ENCODE data around the gene COL18A1. TPM values are rescaled to one million over a fixed set of nuclear protein-coding genes. Genes with fewer than 3 reads are reported as not detected.
"Not testable (repeated sequence)": the region's sequence is repeated elsewhere in the genome, so short reads cannot be mapped to it uniquely, and the experiment has no call there.

Gene COL18A1
- total RNA-seq, 6 experiments from 2014 or later = 39.8 to 93.5 (median 86.8) TPM

DNA sequence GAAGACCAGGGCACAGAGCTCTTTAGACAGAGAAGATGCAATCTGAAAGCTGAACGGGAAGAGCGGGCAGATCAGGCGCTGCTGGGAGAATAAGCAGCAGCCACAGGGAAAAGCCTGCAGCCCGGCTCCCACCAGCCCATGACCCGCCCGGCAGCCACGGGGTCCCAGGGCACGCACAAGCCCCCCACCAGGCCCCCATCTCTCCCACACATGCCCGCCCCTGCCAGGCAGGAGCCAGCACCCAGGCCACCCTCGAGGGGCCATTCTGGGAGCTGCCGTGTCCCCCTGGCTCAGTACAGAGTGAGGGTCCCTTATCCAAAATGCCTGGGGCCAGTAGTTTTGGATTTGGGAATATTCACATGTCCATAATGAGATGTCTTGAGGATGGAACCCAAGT lies 120.9 kb downstream of the COL18A1 start:
- Mint-ChIP-seq H3K4me1 (ENCODE audit: low read depth) (no peaks in the 10 kb centered on the region), H3K4me3 (no peak overlapping the region), H3K36me3 (ENCODE audit: low read depth) (peaks cover 24% of the 10 kb centered on the region), H3K9me3 (peaks cover 9% of the 10 kb centered on the region), H3K27ac (no peak overlapping the region), H3K27me3 (ENCODE audit: insufficient read depth) (no peaks in the 10 kb centered on the region)
- DNase-seq = no peak
- TF ChIP-seq, protein P1, sequence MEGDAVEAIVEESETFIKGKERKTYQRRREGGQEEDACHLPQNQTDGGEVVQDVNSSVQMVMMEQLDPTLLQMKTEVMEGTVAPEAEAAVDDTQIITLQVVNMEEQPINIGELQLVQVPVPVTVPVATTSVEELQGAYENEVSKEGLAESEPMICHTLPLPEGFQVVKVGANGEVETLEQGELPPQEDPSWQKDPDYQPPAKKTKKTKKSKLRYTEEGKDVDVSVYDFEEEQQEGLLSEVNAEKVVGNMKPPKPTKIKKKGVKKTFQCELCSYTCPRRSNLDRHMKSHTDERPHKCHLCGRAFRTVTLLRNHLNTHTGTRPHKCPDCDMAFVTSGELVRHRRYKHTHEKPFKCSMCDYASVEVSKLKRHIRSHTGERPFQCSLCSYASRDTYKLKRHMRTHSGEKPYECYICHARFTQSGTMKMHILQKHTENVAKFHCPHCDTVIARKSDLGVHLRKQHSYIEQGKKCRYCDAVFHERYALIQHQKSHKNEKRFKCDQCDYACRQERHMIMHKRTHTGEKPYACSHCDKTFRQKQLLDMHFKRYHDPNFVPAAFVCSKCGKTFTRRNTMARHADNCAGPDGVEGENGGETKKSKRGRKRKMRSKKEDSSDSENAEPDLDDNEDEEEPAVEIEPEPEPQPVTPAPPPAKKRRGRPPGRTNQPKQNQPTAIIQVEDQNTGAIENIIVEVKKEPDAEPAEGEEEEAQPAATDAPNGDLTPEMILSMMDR (IDR thresholded peaks at IDR 0.05) = no peak

DNA sequence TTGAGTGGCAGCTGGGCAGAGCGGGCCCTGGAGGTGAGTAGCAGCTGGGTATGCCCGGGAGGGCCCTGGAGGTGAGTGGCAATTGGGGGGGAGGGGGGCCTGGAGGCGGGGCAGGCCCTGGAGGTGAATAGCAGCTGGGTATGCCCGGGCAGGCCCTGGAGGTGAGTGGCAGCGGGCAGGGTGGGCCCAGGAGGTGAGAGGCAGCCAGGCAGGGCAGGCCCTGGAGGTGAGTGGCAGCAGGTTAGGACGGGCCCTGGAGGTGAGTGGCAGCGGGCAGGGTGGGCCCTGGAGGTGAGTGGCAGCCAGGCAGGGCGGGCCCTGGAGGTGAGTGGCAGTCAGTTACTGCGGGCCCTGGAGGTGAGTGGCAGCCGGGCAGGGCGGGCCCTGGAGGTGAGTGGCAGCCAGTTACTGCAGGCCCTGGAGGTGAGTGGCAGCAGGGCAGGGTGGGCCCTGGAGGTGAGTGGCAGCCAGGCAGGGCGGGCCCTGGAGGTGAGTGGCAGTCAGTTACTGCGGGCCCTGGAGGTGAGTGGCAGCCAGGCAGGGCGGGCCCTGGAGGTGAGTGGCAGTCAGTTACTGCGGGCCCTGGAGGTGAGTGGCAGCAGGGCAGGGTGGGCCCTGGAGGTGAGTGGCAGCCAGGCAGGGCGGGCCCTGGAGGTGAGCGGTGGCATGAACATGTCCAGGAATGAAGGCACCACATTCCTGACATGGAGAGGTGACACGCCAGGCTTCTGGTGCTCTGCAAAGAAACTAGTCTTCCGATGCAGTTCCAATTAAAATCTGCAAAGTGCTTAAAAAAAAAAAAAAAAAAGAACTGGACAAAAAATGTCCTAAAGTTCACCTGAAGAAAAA lies 122.4 kb downstream of the COL18A1 start:
- not testable (repeated sequence) for H3K4me1 Mint-ChIP-seq (ENCODE audit: low read depth); H3K27me3 Mint-ChIP-seq (ENCODE audit: insufficient read depth); DNase-seq; H3K9me3 Mint-ChIP-seq; H3K4me3 Mint-ChIP-seq; H3K36me3 Mint-ChIP-seq (ENCODE audit: low read depth); H3K27ac Mint-ChIP-seq

DNA sequence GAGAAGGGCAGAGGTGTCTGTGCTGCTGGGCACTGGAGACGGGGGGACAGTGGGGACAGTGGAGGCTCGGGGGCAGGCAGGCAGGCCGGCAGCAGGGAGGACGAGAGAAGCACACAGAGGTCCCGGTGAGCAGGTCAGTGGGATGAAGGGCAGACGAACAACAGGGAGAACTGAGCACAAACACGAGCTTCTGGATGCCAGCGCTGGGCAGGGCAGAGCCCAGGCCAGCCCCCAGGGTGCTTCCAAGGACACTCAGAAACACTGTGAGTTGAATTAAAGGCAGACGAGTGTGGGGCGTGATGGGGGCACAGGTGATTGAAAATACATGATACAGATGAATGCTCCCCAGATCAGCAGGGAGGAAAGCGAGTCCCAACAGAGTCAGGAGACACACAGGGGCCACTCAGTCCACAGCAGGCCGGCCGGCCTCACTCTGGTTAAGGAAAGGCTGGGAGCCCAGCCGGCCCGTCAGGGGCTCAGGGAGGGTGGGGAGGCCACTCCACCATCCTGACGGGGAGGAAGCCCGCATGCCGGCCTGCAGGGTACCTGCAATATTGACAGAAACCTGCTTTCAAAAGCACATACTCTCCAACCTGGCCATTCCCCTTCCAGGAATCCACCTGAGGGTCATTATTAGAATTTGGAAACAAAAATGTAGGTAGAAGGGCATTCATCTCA lies 123.2 kb downstream of the COL18A1 start:
- TF ChIP-seq, protein P1 (IDR thresholded peaks at IDR 0.05) = no peak
- peaks cover 2% of the 10 kb centered on the region for H3K36me3 Mint-ChIP-seq (ENCODE audit: low read depth)
- H3K4me3 Mint-ChIP-seq = no peak overlapping the region
- H3K27me3 Mint-ChIP-seq (ENCODE audit: insufficient read depth) = no peaks in the 10 kb centered on the region
- H3K27ac Mint-ChIP-seq = no peak overlapping the region
- H3K9me3 Mint-ChIP-seq = no peaks in the 10 kb centered on the region
- H3K4me1 Mint-ChIP-seq (ENCODE audit: low read depth) = no peaks in the 10 kb centered on the region
- no peak for DNase-seq

DNA sequence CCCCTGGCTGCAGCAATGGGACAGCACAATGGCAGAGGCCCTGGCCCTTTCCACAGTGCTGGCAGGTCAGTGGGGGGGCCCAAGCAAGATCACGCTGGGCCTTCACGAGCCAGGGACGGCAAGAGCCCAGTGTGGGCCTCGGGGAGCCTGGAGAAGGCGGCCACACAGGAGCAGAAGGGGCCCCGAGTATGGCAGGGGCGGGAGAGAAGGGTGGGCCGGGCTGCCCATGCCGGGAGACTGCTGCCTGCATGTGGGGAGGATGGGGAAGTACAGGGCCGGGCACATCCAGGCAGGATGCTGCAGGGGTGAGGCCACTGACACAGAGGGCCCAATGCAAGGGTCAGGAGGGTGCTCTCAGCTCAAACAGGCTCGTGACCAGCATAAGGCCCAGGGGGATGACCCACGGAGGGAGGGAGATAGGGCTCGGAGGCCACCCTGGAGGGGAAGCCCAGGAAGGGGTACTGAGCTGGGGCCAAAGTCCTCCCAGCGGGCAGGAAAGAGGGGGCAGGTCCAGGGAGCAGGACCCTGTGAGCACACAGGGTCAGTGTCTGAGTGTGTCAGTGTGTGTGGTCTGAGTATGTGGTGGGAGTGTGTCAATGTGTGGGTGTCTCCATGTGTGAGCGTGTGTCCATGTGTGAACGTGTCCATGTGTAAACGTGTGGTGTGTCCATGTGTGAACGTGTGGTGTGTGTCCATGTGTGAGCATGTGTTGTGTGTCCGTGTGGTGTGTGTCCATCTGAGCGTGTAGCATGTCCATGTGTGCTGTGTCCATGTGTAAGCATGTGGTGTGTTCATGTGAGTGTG lies 124.2 kb downstream of the COL18A1 start:
- no peaks in the 10 kb centered on the region; the same call in 1 of the 2 replicates for H3K36me3 Mint-ChIP-seq (ENCODE audit: low read depth)
- no peak for DNase-seq
- H3K27ac Mint-ChIP-seq = no peak overlapping the region
- H3K9me3 Mint-ChIP-seq = no peaks in the 10 kb centered on the region
- no peaks in the 10 kb centered on the region for H3K4me1 Mint-ChIP-seq (ENCODE audit: low read depth)
- TF ChIP-seq, protein P1 (IDR thresholded peaks at IDR 0.05) = 0 out of 2 replicates have a peak, but pooled peaks have one; percentile 17
- H3K27me3 Mint-ChIP-seq (ENCODE audit: insufficient read depth) = no peaks in the 10 kb centered on the region
- H3K4me3 Mint-ChIP-seq = no peak overlapping the region

DNA sequence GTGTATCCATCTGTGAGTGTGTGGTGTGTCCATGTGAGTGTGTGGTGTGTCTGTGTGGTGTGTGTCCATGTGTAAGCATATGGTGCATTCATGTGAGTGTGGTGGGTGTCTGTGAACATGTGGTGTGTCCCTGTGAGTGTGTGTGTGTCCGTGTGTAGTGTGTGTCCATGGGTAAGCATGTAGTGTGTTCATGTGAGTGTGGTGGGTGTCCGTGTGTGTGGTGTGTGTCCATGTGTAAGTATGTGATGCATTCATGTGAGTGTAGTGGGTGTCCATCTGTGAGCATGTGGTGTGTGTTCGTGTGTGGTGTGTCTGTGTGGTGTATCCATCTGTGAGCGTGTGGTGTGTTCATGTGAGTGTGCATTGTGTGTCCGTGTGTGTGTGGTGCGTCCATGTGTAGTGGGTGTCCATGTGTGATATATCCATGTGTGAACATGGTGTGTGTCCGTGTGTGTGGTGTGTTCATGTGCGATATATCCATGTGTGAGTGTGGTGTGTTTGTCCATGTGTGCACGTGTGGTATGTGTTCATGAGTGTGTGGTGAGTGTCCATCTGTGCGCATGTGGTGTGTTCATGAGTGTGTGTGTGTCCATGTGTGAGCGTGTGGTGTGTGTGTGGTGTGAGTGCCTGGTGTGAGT lies 124.9 kb downstream of the COL18A1 start:
- Mint-ChIP-seq H3K4me1 (ENCODE audit: low read depth) (no peaks in the 10 kb centered on the region), H3K27ac (no peak overlapping the region), H3K36me3 (ENCODE audit: low read depth) (no peaks in the 10 kb centered on the region; the same call in 1 of the 2 replicates), H3K9me3 (no peaks in the 10 kb centered on the region), H3K27me3 (ENCODE audit: insufficient read depth) (no peaks in the 10 kb centered on the region), H3K4me3 (no peak overlapping the region)
- no peak for DNase-seq
- TF ChIP-seq, protein P1 (IDR thresholded peaks at IDR 0.05) = no peak
